Parathyroid adenoma (tissue), 2 donors: Measurements from ENCODE around the gene FBXO7.

ENCODE experiments used
- H2AFZ ChIP-seq: fragments of 300-600 bp; sonication (generic); one replicate; pipeline ENCODE4 v1.7.0; 2017; ENCODE audit warnings: antibody characterized with exemption, mild to moderate bottlenecking
- H3K27ac ChIP-seq: fragments of 300-600 bp; sonication (generic); one replicate; pipeline ENCODE4 v1.7.0; 2017
- H3K27me3 ChIP-seq: fragments of 300-600 bp; sonication (generic); one replicate; pipeline ENCODE4 v1.7.0; 2017; ENCODE audit warnings: low read length; ENCODE audit not compliant: control insufficient read depth, insufficient read depth
- H3K36me3 ChIP-seq: fragments of 300-600 bp; sonication (generic); one replicate; pipeline ENCODE4 v1.7.0; 2017; ENCODE audit warnings: low read length; ENCODE audit not compliant: control insufficient read depth, insufficient read depth
- H3K4me1 ChIP-seq: fragments of 300-600 bp; sonication (generic); one replicate; pipeline ENCODE4 v1.7.0; 2017; ENCODE audit warnings: control low read depth
- H3K4me2 ChIP-seq: fragments of 300-600 bp; sonication (generic); one replicate; pipeline ENCODE4 v1.7.0; 2017; ENCODE audit warnings: low read length
- H3K4me3 ChIP-seq: fragments of 300-600 bp; sonication (generic); one replicate; pipeline ENCODE4 v1.7.0; 2017; ENCODE audit warnings: low read depth, low read length
- H3K79me2 ChIP-seq: fragments of 300-600 bp; sonication (generic); one replicate; pipeline ENCODE4 v1.7.0; 2017; ENCODE audit warnings: control low read depth
- H3K9ac ChIP-seq: fragments of 300-600 bp; sonication (generic); one replicate; pipeline ENCODE4 v1.7.0; 2017; ENCODE audit warnings: mild to moderate bottlenecking
- H3K9me3 ChIP-seq: fragments of 300-600 bp; sonication (generic); one replicate; pipeline ENCODE4 v1.7.0; 2017; ENCODE audit warnings: low read length; ENCODE audit not compliant: control insufficient read depth
- CTCF ChIP-seq: fragments of 300-600 bp; sonication (generic); IDR thresholded peaks from one replicate; pipeline ENCODE4 v1.7.0; 2017; ENCODE audit warnings: antibody characterized with exemption, mild to moderate bottlenecking
- donor health status: primary hyperparathyroidism.

Gene FBXO7

GRCh38 chr22:32527756-32528155 is 53.1 kb downstream of the FBXO7 start:
- no peak overlapping the region for H2AFZ ChIP-seq
- no peaks in the 10 kb centered on the region for H3K36me3 ChIP-seq
- H3K4me2 ChIP-seq = no peak overlapping the region
- H3K4me1 ChIP-seq = peaks cover 4% of the 10 kb centered on the region
- no peaks in the 10 kb centered on the region for H3K27me3 ChIP-seq
- H3K27ac ChIP-seq = no peak overlapping the region
- H3K9me3 ChIP-seq = no peaks in the 10 kb centered on the region
- H3K4me3 ChIP-seq = no peak overlapping the region
- no peak overlapping the region for H3K9ac ChIP-seq
- TF ChIP-seq CTCF = no peak
- no peaks in the 10 kb centered on the region for H3K79me2 ChIP-seq

- Histone ChIP-seq H3K36me3 (no peaks in the 10 kb centered on the region), H3K9ac (no peak overlapping the region), H3K27me3 (no peaks in the 10 kb centered on the region), H3K79me2 (no peaks in the 10 kb centered on the region), H3K27ac (peak overlapping the region; percentile 72), H2AFZ (no peak overlapping the region), H3K9me3 (no peaks in the 10 kb centered on the region), H3K4me2 (no peak overlapping the region), H3K4me1 (peaks cover 4% of the 10 kb centered on the region), H3K4me3 (no peak overlapping the region)
- TF ChIP-seq CTCF = no peak
These were observed 53.7 kb downstream of the FBXO7 start for GRCh38 chr22:32528316-32528715.

- Histone ChIP-seq H3K4me3 (peak overlapping the region; percentile 11), H3K9ac (no peak overlapping the region), H3K27ac (peak overlapping the region; percentile 72)
These were observed 54.7 kb downstream of the FBXO7 start for GRCh38 chr22:32528984-32529982.

GRCh38 chr22:32531228-32531627 is 56.6 kb downstream of the FBXO7 start:
- H3K4me2 ChIP-seq = no peak overlapping the region
- H3K27ac ChIP-seq = no peak overlapping the region
- TF ChIP-seq CTCF = no peak
- no peaks in the 10 kb centered on the region for H3K79me2 ChIP-seq
- H3K36me3 ChIP-seq = no peaks in the 10 kb centered on the region
- H3K4me3 ChIP-seq = no peak overlapping the region
- H3K27me3 ChIP-seq = no peaks in the 10 kb centered on the region
- peaks cover 4% of the 10 kb centered on the region for H3K4me1 ChIP-seq
- H2AFZ ChIP-seq = no peak overlapping the region
- H3K9me3 ChIP-seq = no peaks in the 10 kb centered on the region
- H3K9ac ChIP-seq = no peak overlapping the region

More at GRCh38 chr22:32528984-32529982, 54.7 kb downstream of the FBXO7 start:
- peak; percentile 70 for TF ChIP-seq CTCF
- Histone ChIP-seq H3K27me3 (no peaks in the 10 kb centered on the region), H3K79me2 (no peaks in the 10 kb centered on the region), H2AFZ (peak overlapping the region; percentile 41), H3K4me1 (peaks cover 4% of the 10 kb centered on the region), H3K9me3 (no peaks in the 10 kb centered on the region), H3K4me2 (no peak overlapping the region), H3K36me3 (no peaks in the 10 kb centered on the region)
